GM18517 (cell line): ENCODE measurements around the gene PSKH1.

Source experiments
- ATAC-seq: cut with Tn5 transposase; IDR thresholded peaks from one replicate; pipeline ENCODE4 v1.9.1; 2021; ENCODE audit warnings: mild to moderate bottlenecking, moderate library complexity; ENCODE audit not compliant: unreplicated experiment

PSKH1 gene

GRCh38 chr16:67865318-67865717, 27.7 kb upstream of the PSKH1 start:
- ATAC-seq, result no peak

- ATAC-seq, result no peak
These were observed 24.8 kb upstream of the PSKH1 start for GRCh38 chr16:67868290-67868689.

DNA sequence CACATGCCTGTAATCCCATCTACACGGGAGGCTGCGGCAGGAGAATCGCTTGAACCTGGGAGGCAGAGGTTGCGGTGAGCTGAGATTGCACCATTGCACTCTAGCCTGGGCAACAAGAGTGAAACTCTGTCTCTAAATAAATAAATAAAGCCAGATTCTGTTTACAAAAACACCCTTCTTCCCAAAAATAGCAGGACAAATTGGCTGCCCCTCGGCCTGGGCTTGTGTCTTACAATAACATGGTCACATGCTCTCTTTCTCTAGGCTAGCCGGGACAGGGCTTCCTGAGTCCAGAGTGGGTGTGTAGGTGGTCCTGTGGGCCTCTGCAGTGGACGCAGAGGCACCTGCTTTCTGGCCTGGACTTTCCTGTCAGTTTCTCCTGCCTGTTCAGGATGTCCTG, 23.4 kb upstream of the PSKH1 start:
- ATAC-seq, result no peak

DNA sequence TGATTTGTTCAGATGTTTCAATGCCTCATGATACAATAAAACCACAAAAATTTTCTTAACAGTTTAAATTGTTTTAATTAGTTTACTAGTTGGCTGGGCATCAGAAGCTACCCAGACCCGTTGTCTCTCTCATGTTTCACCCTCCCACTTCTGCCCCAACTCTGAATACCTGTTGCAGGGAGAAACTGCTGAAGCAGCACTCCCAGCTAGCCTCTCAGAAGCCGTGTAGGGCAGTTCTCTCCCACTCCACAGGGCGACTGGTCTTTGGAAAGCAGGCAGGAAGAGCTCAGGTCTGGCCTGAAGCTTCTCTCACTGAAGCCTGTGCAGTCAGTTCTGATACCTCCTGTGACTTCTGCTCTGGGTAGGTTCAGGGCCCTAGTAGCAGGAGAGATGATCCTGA, 21.8 kb upstream of the PSKH1 start:
- ATAC-seq, result no peak

GRCh38 chr16:67872131-67872630, 20.9 kb upstream of the PSKH1 start:
- ATAC-seq, result no peak

GRCh38 chr16:67872631-67873434, 20.2 kb upstream of the PSKH1 start, which contains the start of gene EDC4:
TSS of gene EDC4 (plus strand) at chr16:67873052. CDS start at chr16:67873262, 210 bp downstream.
- ATAC-seq, result peak; percentile 66

DNA sequence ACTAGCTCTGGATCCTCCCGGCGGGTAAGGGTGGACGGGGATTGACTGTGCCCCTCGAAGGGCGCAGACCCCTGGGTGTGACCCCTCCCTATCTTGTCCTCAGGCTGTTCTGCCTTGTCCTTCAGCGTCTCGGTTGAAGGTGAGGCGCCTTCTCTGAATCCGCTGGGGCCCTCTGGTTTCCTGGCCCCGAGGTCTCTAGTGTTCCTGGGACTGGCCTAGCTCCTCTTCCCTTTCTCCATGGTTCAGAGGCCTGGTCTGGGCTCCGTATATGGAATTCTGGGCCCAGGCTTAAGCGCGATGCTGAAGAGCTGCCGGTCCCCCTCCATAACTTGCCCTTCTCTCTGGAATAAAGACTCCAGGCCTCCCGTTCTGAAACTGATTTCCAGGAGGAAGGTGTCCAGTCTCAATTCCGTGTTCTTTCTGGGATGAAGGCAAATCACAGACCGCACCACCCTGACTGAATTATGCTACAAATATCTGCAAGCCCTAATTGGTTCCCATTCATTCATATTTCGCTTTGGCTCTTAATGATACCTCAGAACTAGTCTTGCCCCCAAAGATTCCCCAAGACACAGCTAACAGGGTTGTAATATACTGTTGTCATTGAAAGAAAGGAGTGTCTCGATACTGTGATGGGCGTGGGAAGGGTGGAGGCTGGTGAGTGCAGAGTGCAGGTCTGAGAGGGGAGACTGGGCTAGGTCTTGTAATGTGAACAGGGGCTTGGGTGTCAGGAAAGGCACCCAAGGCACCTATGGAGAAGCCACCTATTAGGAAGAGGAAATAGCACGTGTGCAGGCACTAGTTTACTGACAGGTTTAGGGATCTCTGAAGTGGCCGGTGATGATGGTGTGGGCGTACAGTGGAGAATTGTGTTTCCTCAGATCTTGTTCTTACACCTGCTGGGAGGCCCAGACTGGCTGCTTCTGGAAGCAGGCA, 19.4 kb upstream of the PSKH1 start:
- peak; percentile 12 for ATAC-seq

- ATAC-seq, result no peak
These were observed 18.7 kb upstream of the PSKH1 start for GRCh38 chr16:67874372-67874771.

- no peak for ATAC-seq
These were observed 16.0 kb upstream of the PSKH1 start for GRCh38 chr16:67877064-67877463.

- ATAC-seq, result no peak
These were observed 14.8 kb upstream of the PSKH1 start for GRCh38 chr16:67878232-67878631.

- no peak for ATAC-seq
These were observed 14.2 kb upstream of the PSKH1 start for GRCh38 chr16:67878846-67879245.

- no peak for ATAC-seq
These were observed 13.6 kb upstream of the PSKH1 start for GRCh38 chr16:67879462-67879861.

GRCh38 chr16:67879936-67880335, 13.1 kb upstream of the PSKH1 start:
- no peak for ATAC-seq

GRCh38 chr16:67880584-67880983, 12.5 kb upstream of the PSKH1 start:
- no peak for ATAC-seq

GRCh38 chr16:67881621-67882161, 11.4 kb upstream of the PSKH1 start:
- no peak for ATAC-seq

- no peak for ATAC-seq
These were observed 10.5 kb upstream of the PSKH1 start for GRCh38 chr16:67882374-67883145.

GRCh38 chr16:67883146-67883871, 9.7 kb upstream of the PSKH1 start:
- ATAC-seq, result no peak

GRCh38 chr16:67883872-67884261, 9.2 kb upstream of the PSKH1 start:
- ATAC-seq, result no peak

GRCh38 chr16:67884684-67885083, 8.4 kb upstream of the PSKH1 start, which contains the start of gene NRN1L:
TSS of gene NRN1L (plus strand) at chr16:67884885. CDS start at chr16:67884904, 19 bp downstream.
- ATAC-seq, result no peak

GRCh38 chr16:67885545-67885944, 7.5 kb upstream of the PSKH1 start:
- ATAC-seq, result no peak
